Effector CD8-positive, alpha-beta T cell (primary cell): ENCODE data around the gene ZNF487.
A peak's percentile ranks its signal among the peaks of the same experiment; 100 is the strongest.
"Not testable (repeated sequence)": the region's sequence is repeated elsewhere in the genome, so short reads cannot be mapped to it uniquely, and the experiment has no call there.

Source experiments
- DNase-seq: peaks from one replicate; lab custom pipeline; 2025; lab: John Stamatoyannopoulos, UW

ZNF487 gene

DNA sequence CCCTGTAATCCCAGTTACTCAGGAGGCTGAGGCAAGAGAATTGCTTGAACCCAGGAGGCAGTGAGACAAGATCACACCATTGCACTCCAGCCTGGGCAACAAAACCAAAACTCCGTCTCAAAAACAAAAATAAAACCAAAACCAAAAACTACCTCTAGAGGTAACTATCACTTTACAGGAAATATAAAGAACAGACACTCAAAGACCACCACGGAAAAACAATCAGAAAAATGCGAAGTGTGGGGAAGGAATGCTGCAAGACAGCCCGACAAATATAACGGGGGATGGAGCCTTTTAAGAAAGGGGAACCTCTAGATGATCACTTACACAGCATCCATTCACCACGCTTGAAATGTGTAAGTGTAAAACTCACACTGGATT is 32.2 kb upstream of the ZNF487 start:
- no peak for DNase-seq

DNA sequence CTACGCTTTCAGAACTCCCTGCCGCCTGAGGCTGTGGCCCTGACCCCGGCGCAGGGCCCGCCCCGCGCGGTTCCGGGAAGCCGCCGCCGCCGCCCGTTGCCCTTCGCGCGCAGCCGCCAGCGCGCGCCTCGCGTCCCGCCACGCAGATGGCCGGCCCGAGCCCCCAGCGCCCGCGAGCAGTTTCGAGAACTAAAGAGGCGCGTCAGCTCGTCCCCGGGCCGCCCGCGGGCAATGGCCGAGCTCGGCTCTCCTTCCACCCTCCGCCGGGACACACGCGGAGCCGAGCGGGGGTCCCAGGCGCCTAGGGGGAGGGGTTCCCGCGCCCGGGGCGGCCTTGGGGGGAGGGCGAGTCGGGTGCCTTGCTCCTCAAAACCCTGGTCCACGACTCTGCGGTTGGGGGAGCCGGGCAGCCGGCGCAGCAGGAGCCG is 29.7 kb upstream of the ZNF487 start:
- no peak for DNase-seq

DNA sequence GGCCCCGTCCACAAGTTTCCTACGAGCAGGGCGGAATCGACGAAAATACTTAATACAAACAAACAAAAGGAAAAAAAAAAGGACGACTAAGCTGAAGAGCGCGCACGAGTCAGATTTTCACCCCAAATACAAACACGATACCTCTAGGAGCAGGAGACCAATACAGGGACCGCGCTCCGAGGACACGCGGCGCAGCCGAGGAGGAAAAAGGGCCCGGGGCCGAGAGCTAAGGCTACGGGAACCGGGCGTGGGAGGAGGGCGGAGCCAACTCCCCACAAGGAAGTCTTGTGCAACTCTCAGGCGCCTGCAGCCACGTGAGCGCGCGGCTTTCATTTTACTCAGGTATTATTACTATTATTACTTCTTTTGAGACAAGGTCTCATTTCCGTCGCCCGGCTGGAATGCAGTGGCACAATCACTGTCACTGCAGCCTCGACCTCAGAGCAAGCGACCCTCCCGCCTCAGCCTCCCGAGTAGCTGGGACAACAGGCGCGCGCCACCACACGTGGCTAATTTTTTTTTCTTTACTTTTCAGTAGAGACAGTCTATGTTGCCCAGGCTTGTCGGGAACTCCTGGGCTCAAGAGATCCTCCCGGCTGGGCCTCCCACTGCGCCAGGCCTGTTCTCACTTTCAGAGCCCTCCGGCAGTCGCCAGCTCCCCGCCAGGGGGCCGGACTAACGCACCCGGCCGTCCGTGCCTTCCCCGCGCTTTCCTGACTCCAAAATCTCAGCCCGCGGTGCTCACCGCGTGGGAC is 29.2 kb upstream of the ZNF487 start:
- peak; percentile 72 for DNase-seq

GRCh38 chr10:43408331-43408709 is 28.6 kb upstream of the ZNF487 start:
- DNase-seq: no peak

- DNase-seq: peak; percentile 87
Measured at GRCh38 chr10:43408710-43409384, 28.1 kb upstream of the ZNF487 start, which contains the start of gene HNRNPF. TSS of gene HNRNPF (minus strand) at chr10:43409186. CDS start at chr10:43387884, 21,302 bp downstream.

DNA sequence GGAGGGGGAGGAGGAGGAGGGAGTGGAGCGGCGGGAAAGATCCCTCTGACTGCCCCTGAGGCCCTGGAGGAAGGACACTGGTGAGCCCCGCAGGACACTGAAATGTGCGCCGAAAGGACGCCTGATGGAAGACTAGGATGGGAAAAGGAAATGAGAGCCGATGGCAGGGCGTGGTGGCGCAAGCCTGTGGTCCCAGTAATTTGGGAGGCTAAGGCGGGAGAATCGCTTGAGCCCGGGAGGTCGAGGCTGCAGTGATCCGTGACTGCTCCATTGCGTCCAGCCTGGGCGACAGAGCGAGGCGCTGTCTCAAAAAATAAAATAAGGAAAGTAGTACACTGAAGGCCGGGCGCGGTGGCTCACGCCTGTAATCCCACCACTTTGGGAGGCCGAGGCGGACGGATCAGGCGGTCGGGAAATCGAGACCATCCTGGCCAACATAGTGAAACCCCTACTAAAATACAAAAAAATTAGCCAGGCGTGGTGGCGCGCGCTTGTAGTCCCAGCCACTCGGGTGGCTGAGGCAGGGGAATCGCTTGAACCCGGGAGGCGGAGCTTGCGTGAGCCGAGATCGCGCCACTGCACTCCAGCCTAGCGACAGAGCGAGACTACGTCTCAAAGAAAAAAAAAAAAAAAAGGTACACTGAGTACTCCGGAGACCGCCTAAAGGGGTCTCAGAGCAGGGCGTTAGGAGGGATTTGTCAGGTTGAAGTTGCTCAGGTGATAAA is 27.4 kb upstream of the ZNF487 start:
- DNase-seq: peak; percentile 45

- DNase-seq: no peak
Measured at GRCh38 chr10:43410345-43410744, 26.6 kb upstream of the ZNF487 start.

- no peak for DNase-seq
Measured at GRCh38 chr10:43411536-43411935, 25.4 kb upstream of the ZNF487 start.

- DNase-seq: no peak
Measured at GRCh38 chr10:43415544-43415943, 21.4 kb upstream of the ZNF487 start.

DNA sequence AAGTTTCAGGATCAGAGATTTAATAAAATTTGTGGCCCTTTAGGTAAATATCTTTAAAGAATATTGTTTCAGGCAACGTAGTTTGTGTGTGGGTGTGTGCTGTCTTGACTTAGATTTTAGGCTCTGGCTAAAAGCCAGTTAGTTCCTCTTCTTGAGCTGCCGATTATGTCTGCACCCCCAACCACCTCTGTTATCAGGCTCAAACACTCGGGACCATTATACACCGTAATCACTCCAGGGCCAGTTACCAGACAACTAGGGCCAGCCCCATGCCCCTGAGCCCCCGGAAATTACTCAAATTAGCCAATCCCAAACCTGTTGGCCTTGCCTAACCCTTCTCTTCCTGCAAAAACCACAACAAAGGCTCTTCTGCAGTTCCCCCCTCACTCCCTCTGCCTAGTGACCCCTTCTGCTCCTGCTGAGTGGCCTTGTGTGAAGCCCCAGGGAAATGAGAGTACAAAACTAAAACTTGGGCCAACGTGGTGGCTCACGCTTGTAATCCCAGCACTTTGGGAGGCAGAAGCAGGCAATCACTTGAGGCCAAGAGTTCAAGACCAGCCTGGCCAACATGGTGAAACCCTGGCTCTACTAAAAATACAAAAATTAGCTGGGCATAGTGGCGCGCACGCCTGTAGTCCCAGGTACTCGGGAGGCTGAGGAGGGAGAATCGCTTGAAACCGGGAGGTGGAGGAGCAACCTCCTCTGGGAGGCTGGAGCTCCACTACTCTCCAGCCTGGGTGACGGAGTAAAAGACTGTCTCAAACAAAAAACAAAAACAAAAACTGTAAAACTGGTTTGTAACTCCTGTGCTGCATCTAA is 18.8 kb upstream of the ZNF487 start:
- DNase-seq: peak; percentile 25

DNA sequence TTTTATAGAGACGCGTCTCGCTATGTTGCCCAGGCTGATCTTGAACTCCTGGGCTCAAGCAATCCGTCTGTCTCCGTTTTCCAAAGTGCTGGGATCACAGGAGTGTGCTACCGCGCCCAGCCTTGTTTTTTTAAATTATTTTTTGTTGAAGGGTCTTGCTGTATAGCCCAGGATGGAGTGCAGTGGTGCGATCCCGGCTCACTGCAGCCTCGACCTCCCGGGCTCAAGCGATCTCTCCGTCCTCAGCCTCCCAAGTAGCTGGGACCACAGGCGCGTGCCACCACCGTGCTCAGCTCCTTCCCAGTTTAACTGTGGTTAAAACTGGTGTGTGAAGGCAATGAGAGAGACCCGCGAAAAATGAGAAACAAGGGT is 16.9 kb upstream of the ZNF487 start:
- no peak for DNase-seq

- DNase-seq: peak; percentile 66
Measured at GRCh38 chr10:43420369-43421200, 16.3 kb upstream of the ZNF487 start.

DNA sequence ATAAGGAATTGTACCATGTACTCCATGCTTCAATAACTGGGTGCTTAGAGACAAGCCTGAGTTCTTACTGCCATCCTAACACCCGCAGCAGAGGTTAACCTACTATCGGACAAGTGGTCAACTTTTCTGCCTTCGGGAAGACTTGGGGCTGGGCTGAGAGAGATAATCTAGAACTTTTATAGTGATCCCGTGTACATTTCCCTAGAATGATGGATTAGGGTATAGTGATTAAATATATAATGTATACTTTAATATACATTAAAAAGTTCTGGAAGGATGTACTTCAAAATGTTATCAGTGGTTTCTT is 15.8 kb upstream of the ZNF487 start:
- no peak for DNase-seq

DNA sequence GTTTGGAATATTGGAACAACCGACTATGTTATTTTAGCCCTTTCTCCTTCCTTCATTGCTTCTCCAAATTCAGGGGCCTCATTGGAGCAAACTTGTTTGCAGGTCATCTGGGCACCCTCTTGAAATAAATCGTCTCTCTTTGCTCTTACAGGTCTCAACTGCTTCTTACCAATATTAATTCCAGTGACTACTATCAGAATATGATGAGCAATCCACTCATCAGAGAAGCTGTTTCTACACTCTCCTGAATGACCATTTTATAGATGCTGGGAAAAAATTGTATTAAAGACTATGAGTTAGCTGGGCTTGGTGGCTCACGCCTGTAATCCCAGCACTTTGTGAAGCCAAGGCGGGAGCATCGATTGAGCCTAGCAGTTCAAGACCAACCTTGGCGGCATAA is 15.4 kb upstream of the ZNF487 start:
- DNase-seq: no peak

- DNase-seq: not testable (repeated sequence)
Measured at GRCh38 chr10:43421944-43422343, 15.0 kb upstream of the ZNF487 start.

DNA sequence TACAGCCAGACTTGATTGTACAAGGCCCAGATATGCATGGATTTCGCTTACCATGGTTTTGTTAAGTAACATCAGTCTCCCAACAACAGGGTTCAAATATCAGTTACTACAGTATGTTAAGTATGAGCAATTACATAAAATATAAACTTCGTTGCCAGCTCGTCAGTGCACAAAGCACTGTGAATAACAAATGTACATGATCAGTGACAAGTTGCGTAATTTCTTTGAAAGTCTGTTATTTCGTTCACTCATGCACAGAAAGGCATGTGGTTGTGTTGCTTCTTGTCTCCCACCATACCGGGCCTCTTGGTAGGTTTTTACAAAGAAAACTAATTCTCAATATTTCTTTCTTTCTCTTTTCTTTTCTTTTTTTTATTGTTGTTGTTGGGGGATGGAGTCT is 12.5 kb upstream of the ZNF487 start:
- DNase-seq: no peak

GRCh38 chr10:43426476-43426875 is 10.4 kb upstream of the ZNF487 start:
- not testable (repeated sequence) for DNase-seq

DNA sequence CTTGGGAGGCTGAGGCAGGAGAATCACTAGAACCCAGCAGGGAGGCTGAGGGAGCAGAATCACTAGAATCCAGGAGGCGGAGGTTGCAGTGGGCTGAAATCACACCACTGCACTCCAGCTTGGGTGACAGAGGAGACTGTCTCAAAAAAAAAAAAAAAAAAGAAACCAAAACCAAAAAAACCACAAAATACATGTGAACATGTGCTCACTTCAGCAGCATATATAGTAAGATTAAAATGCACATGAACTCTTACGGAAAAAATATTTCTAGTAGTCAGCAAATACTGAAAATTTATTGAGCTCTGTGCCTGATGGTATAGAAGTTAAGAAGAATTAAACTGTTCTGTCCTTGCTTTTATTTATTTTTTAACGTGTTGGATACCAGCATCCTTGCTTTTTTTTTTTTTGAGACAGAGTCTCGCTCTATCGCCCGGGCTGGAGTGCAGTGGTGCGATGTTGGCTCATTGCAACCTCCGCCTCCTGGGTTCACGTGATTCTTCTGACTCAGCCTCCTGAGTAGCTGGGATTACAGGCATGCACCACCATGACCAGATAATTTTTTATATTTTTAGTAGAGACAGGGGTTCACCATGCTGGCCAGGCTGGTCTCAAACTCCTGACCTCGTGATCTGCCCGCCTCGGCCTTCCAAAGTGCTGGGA is 9.6 kb upstream of the ZNF487 start:
- DNase-seq: no peak

DNA sequence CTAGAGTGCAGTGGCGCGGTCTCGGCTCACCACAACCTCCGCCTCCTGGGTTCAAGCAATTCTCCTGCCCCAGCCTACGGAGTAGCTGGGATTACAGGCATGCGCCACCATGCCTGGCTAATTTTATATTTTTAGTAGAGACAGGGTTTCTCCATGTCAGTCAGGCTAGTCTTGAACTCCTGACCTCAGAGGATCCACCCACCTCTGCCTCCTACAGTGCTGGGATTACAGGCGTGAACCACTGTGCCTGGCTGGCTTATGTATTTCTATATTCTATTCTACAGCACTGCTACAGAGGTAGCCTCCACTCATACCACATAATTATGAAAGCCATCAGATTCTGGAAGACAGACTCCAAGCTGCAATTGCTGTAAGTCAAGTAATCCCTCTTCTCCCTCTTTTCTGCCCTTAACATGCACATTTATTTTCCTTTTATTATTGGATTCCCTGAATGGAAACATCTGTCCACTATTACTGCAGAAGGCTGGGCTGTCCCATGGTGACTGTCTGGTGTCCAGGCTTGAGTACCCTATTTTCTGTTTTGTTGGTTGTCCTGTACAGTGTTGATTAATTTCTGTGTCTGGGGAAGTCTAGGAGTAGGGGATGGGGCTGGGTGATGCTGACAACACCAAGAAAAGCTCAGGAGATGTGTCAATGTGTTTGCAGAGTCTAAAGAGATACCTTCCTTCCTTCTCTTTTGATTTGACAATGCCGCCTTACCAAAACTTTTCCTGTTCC is 5.8 kb upstream of the ZNF487 start:
- no peak for DNase-seq
